Neural cell (in vitro differentiated cells): Measurements from ENCODE around the gene S1PR3.
A peak's percentile ranks its signal among the peaks of the same experiment; 100 is the strongest.

Experiments used
- CTCF ChIP-seq: fragments of 450-650 bp; IDR thresholded peaks from 2 replicates; pipeline ENCODE4 v1.5.1; 2014; ENCODE audit warnings: antibody characterized with exemption, mild to moderate bottlenecking, moderate library complexity; ENCODE audit not compliant: poor library complexity, severe bottlenecking
- EP300 ChIP-seq: fragments of 450-650 bp; conservative IDR thresholded peaks from 2 replicates; pipeline ENCODE4 v1.6.1; 2014; ENCODE audit warnings: antibody characterized with exemption, mild to moderate bottlenecking, moderate library complexity; ENCODE audit not compliant: poor library complexity, severe bottlenecking
- EZH2 ChIP-seq: fragments of 200-600, 300-800 bp; shearing (Covaris generic), sonication (generic); IDR thresholded peaks from 2 replicates; pipeline ENCODE4 v1.6.1; 2014; ENCODE audit warnings: antibody characterized with exemption, low read length, borderline replicate concordance, mild to moderate bottlenecking; ENCODE audit not compliant: insufficient read depth, poor library complexity, severe bottlenecking
- MXI1 ChIP-seq: fragments of 450-650 bp; conservative IDR thresholded peaks from 2 replicates; pipeline ENCODE4 v1.6.1; 2014; ENCODE audit warnings: antibody characterized with exemption, mild to moderate bottlenecking; ENCODE audit not compliant: poor library complexity, severe bottlenecking
- POLR2AphosphoS5 ChIP-seq: IDR thresholded peaks from 2 replicates; pipeline ENCODE4 v1.6.1; 2012
- RAD21 ChIP-seq: fragments of 450-650 bp; conservative IDR thresholded peaks from 2 replicates; pipeline ENCODE4 v1.6.1; 2014; ENCODE audit warnings: antibody characterized with exemption, mild to moderate bottlenecking, moderate library complexity
- REST ChIP-seq: IDR thresholded peaks from 2 replicates; pipeline ENCODE4 v1.6.1; 2012; ENCODE audit warnings: borderline replicate concordance
- TAF1 ChIP-seq: IDR thresholded peaks from 2 replicates; pipeline ENCODE4 v1.6.1; 2012; ENCODE audit warnings: low read depth

- no peak for TF ChIP-seq POLR2AphosphoS5
- TF ChIP-seq CTCF, result peak; percentile 11
- TF ChIP-seq EP300, result no peak
- no peak for TF ChIP-seq TAF1
- TF ChIP-seq EZH2, result no peak
- no peak for TF ChIP-seq REST
- TF ChIP-seq RAD21, result no peak
- no peak for TF ChIP-seq MXI1
Observed at GRCh38 chr9:88990729-88991065, 571 bp upstream of the S1PR3 start.
